Measurements from ENCODE around the gene TMEM183A.

DNA sequence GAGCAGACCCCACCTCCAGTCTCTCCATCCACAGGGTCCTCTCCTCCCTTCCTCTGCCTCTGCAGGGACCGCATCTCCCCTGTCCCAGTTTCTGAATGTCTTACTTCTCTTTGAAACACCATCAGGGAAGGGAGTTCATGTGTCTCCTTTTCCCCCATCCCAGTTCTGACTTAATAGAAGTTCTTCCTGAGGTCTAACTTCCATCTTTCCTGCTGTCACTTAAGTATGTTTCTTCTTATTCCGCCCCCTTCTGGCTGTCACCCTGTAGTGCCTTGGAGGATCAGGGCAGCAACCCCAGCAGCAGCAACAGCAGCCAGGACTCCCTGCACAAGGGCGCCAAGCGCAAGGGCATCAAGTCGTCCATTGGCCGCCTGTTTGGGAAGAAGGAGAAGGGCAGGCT lies 49.3 kb downstream of the TMEM183A start:
- TF ChIP-seq, protein P1, sequence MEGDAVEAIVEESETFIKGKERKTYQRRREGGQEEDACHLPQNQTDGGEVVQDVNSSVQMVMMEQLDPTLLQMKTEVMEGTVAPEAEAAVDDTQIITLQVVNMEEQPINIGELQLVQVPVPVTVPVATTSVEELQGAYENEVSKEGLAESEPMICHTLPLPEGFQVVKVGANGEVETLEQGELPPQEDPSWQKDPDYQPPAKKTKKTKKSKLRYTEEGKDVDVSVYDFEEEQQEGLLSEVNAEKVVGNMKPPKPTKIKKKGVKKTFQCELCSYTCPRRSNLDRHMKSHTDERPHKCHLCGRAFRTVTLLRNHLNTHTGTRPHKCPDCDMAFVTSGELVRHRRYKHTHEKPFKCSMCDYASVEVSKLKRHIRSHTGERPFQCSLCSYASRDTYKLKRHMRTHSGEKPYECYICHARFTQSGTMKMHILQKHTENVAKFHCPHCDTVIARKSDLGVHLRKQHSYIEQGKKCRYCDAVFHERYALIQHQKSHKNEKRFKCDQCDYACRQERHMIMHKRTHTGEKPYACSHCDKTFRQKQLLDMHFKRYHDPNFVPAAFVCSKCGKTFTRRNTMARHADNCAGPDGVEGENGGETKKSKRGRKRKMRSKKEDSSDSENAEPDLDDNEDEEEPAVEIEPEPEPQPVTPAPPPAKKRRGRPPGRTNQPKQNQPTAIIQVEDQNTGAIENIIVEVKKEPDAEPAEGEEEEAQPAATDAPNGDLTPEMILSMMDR (IDR thresholded peaks at IDR 0.05), result no peak
- no peak for TF ChIP-seq POLR2AphosphoS5 (IDR thresholded peaks at IDR 0.05)

Measured in sigmoid colon (tissue), 4 donors.